HUES6 (cell line): ENCODE results near the gene ARFGEF3.
"Not testable (repeated sequence)": the region's sequence is repeated elsewhere in the genome, so short reads cannot be mapped to it uniquely, and the experiment has no call there.

ENCODE experiments used
- H3K27ac ChIP-seq: 2 replicates; pipeline ENCODE4 v1.7.0; 2013; ENCODE audit warnings: low read depth, mild to moderate bottlenecking, low read length, inconsistent platforms
- H3K27me3 ChIP-seq: 2 replicates; pipeline ENCODE4 v1.6.1; 2013; ENCODE audit warnings: low read length; ENCODE audit not compliant: control insufficient read depth, insufficient read depth
- H3K36me3 ChIP-seq: 2 replicates; pipeline ENCODE4 v1.6.1; 2013; ENCODE audit warnings: low read length; ENCODE audit not compliant: control insufficient read depth, insufficient read depth
- H3K4me1 ChIP-seq: 2 replicates; pipeline ENCODE4 v1.6.1; 2013; ENCODE audit warnings: low read length; ENCODE audit not compliant: control insufficient read depth, insufficient read depth
- H3K4me3 ChIP-seq: 2 replicates; pipeline ENCODE4 v1.5.1; 2013; ENCODE audit warnings: low read depth, low read length
- H3K9ac ChIP-seq: one replicate; pipeline ENCODE4 v1.6.1; 2013; ENCODE audit warnings: mild to moderate bottlenecking, low read length
- H3K9me3 ChIP-seq: 2 replicates; pipeline ENCODE4 v1.6.1; 2013; ENCODE audit warnings: low read depth, low read length; ENCODE audit not compliant: control insufficient read depth, insufficient read depth

Gene ARFGEF3

DNA sequence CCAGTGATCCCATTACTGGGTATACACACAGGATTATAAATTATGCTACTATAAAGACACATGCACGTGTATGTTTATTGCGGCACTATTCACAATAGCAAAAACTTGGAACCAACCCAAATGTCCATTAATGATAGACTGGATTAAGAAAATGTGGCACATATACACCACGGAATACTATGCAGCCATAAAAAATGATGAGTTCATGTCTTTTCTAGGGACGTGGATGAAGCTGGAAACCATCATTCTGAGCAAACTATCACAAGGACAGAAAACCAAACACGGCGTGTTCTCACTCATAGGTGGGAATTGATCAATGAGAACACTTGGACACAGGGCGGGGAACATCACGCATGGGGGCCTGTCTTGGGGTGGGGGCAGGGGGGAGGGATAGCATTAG, 206.9 kb downstream of the ARFGEF3 start:
- not testable (repeated sequence) for H3K27me3 ChIP-seq, H3K9me3 ChIP-seq, H3K36me3 ChIP-seq, H3K9ac ChIP-seq, H3K4me3 ChIP-seq, H3K27ac ChIP-seq
- H3K4me1 ChIP-seq = peaks cover 10% of the 10 kb centered on the region; the same call in 1 of the 2 replicates

DNA sequence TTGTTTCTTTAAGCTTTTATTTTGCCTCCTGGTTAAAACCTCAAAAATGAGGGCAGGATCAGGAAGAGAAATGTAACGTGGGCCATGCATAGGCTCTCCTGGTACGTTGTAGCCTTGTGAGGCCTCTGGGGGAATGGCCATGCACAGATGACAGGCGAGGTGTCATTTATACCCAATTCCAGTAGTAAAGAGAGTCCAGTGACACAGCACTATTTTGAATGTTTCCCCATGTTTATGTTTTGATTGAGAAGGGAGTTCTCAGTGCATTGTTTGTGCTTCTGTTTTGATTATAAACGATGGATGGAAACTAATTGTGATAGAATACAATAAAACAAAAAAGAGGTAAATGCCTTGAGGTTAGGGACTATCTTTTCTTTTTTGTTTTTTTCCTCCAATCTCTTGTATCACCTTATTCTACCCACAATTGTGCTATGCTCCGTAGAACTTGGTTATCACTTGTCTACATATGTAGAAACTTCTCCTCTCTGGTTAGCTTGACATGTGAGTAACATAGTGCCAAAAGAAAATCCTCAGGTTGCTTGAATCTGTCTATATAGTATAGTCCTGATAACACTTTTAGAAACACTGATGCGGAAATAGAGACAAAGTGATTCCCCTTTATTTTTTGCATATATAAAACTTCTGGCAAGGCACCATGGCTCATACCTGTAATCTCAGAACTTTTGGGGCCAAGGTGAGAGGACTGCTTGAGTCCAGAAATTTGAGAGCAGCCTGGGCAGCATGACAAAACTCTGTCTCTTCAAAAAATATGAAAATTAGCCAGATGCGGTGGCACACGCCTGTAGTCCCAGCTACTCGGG, 209.1 kb downstream of the ARFGEF3 start:
- Histone ChIP-seq H3K9me3 (no peaks in the 10 kb centered on the region), H3K27me3 (no peaks in the 10 kb centered on the region), H3K36me3 (no peaks in the 10 kb centered on the region), H3K4me3 (no peak overlapping the region), H3K27ac (no peak overlapping the region), H3K4me1 (peaks cover 10% of the 10 kb centered on the region; the same call in 1 of the 2 replicates), H3K9ac (no peak overlapping the region)

GRCh38 chr6:138371452-138371711, 209.6 kb downstream of the ARFGEF3 start:
- H3K27ac ChIP-seq = no peak overlapping the region
- H3K4me1 ChIP-seq = peaks cover 10% of the 10 kb centered on the region; the same call in 1 of the 2 replicates
- no peak overlapping the region for H3K9ac ChIP-seq
- H3K36me3 ChIP-seq = no peaks in the 10 kb centered on the region
- H3K4me3 ChIP-seq = no peak overlapping the region
- H3K9me3 ChIP-seq = no peaks in the 10 kb centered on the region
- H3K27me3 ChIP-seq = no peaks in the 10 kb centered on the region

- Histone ChIP-seq H3K27ac (no peak overlapping the region), H3K27me3 (no peaks in the 10 kb centered on the region), H3K9ac (no peak overlapping the region), H3K4me1 (peaks cover 10% of the 10 kb centered on the region; the same call in 1 of the 2 replicates), H3K9me3 (no peaks in the 10 kb centered on the region), H3K4me3 (no peak overlapping the region), H3K36me3 (no peaks in the 10 kb centered on the region)
These were observed 210.0 kb downstream of the ARFGEF3 start for GRCh38 chr6:138371720-138372119.

DNA sequence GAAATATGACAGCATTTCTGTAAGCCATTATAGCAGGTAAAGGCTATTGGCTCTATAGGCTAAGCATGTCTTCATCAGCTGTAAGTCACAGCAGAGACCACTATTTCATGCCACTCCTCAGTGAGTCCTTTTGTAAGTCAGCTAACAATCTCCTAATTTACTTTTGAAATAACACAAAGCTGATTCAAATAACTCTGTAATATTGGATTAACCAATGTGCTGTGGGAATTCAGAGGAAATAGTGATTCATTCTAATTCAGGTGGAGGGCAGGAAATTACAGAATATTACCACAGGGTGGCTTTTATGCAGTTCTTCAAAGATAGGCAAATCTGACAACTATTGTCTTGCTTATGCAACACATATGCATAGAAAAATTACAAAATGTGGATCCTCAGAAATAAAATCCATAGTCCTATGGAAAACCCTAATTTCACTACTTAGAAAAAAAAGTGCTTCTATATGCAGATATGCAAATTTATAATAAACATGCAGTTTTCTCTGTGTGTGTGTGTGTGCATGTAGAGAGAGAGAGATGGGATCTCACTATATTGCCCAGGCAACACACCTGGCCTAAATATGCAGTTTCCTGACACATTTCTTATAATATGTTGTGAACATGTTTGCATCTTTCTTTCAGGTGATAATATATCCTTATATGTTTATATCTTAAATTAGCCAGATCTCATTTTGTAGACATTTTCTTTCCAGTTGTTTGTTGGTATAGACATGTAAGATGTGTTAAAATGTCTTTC, 211.1 kb downstream of the ARFGEF3 start:
- Histone ChIP-seq H3K36me3 (no peaks in the 10 kb centered on the region), H3K27ac (no peak overlapping the region), H3K27me3 (no peaks in the 10 kb centered on the region), H3K4me1 (peaks cover 15% of the 10 kb centered on the region), H3K9ac (no peak overlapping the region), H3K9me3 (no peaks in the 10 kb centered on the region), H3K4me3 (no peak overlapping the region)

DNA sequence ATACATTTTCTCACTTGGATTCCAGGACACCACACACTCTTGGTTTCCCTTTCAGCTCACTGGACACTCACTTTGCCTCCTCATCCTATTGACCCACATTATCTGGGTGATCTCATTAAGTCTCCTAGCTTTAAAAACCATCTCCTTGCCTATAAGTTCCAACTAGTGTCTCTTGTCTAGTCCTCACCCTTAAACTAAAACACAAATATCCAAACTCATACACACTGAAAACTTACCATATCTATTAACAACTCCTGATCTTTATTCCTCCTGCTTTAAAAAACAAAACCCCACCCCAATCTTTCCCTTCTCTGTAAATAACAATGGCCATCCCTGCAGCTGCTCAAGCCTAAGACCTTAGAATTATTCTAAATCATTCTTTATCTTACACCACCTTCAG, 212.5 kb downstream of the ARFGEF3 start:
- no peak overlapping the region for H3K4me3 ChIP-seq
- H3K4me1 ChIP-seq = peaks cover 27% of the 10 kb centered on the region
- H3K9ac ChIP-seq = no peak overlapping the region
- H3K36me3 ChIP-seq = no peaks in the 10 kb centered on the region
- no peak overlapping the region for H3K27ac ChIP-seq
- no peaks in the 10 kb centered on the region for H3K27me3 ChIP-seq
- H3K9me3 ChIP-seq = no peaks in the 10 kb centered on the region

- Histone ChIP-seq H3K27ac (no peak overlapping the region), H3K9me3 (no peaks in the 10 kb centered on the region), H3K36me3 (no peaks in the 10 kb centered on the region), H3K4me3 (no peak overlapping the region), H3K9ac (no peak overlapping the region), H3K27me3 (no peaks in the 10 kb centered on the region), H3K4me1 (peaks cover 26% of the 10 kb centered on the region)
These were observed 213.1 kb downstream of the ARFGEF3 start for GRCh38 chr6:138374815-138375214.

GRCh38 chr6:138377042-138377441, 215.3 kb downstream of the ARFGEF3 start:
- Histone ChIP-seq H3K9me3 (no peaks in the 10 kb centered on the region), H3K27me3 (no peaks in the 10 kb centered on the region), H3K27ac (no peak overlapping the region), H3K4me3 (no peak overlapping the region), H3K9ac (no peak overlapping the region), H3K36me3 (no peaks in the 10 kb centered on the region), H3K4me1 (peaks cover 17% of the 10 kb centered on the region)

GRCh38 chr6:138377844-138378243, 216.1 kb downstream of the ARFGEF3 start, which contains the start of gene SMIM28:
SMIM28 (plus strand) TSS chr6:138377905; CDS start chr6:138378073, 168 bp downstream.
- Histone ChIP-seq H3K36me3 (no peaks in the 10 kb centered on the region), H3K4me3 (no peak within 1 kb of the TSS), H3K27ac (peak within 1 kb of the TSS; percentile 0; the same call in 1 of the 2 replicates), H3K4me1 (peaks cover 19% of the 10 kb centered on the region), H3K9ac (no peak within 1 kb of the TSS), H3K9me3 (no peaks in the 10 kb centered on the region), H3K27me3 (no peaks in the 10 kb centered on the region)

DNA sequence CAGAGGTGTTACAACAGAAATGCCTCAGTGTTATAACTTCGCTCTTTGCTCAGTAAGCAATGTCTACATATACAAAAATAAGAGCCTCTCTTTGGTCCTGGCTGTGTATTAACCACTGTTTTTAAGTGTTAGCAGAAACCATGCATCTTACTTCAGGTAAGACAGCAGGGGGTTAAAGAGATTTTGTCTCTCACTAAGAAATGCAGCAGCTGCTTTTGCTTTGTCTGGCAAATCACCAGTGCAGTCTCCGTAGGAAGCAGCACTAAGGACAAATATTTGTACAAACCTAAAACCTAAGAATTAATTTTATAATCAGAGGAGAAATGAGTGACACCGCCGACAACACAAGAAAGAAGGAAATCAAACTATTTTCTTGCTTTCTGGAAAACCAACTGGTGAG, 216.7 kb downstream of the ARFGEF3 start:
- Histone ChIP-seq H3K9ac (no peak overlapping the region), H3K36me3 (no peaks in the 10 kb centered on the region), H3K27ac (peak overlapping the region; percentile 0; the same call in 1 of the 2 replicates), H3K9me3 (no peaks in the 10 kb centered on the region), H3K4me3 (no peak overlapping the region), H3K4me1 (peaks cover 20% of the 10 kb centered on the region), H3K27me3 (no peaks in the 10 kb centered on the region)

DNA sequence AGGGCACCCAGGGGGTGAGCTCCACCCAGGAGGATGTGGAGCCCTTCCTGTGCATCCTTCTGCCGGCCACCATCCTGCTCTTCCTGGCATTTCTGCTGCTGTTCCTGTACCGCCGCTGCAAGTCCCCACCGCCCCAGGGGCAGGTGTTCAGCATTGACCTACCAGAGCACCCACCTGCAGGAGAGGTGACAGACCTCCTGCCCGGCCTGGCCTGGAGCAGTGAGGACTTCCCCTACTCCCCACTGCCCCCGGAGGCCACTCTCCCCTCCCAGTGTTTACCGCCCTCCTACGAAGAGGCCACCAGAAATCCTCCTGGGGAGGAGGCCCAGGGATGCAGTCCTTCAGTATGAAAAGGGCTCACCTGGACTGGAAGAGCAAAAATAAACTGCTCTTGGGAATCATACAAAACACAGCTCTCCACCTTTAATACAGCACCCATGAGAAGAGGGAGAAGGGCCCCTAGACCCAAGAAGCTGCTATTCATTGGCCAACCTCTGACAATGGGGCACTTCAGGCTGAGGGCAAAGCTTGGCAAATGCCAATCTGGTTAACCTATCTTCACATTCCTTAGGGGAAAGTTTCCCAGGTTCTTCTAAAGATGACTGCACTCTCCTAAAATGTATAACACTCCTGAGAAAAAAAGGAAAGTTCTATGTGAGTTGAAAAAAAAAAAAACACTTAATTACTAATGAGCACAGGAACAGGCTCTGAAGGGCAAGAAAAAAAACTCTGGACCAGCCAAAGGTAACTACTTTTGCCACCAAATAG, 220.9 kb downstream of the ARFGEF3 start:
- H3K27me3 ChIP-seq = no peaks in the 10 kb centered on the region
- no peak overlapping the region for H3K4me3 ChIP-seq
- no peaks in the 10 kb centered on the region for H3K36me3 ChIP-seq
- no peaks in the 10 kb centered on the region for H3K9me3 ChIP-seq
- H3K27ac ChIP-seq = no peak overlapping the region
- no peak overlapping the region for H3K9ac ChIP-seq
- peaks cover 21% of the 10 kb centered on the region for H3K4me1 ChIP-seq
